ENCODE results near the gene PCSK9. TPM values are rescaled to one million over a fixed set of nuclear protein-coding genes. Genes with fewer than 3 reads are reported as not detected.

The PCSK9 gene
- total and polyA plus RNA-seq, 11 donors = 0.04 to 0.45 TPM; not detected in 9

GRCh38 chr1:55078470-55078869 lies 39.1 kb downstream of the PCSK9 start:
- peaks cover 0 to 10% (median 2%) of the 10 kb centered on the region in 12 donors for H3K4me1 ChIP-seq
- H3K36me3 ChIP-seq = peaks cover 0 to 100% (median 100%) of the 10 kb centered on the region in 9 donors
- DNase-seq (no peak), ATAC-seq (no peak)
- H3K27ac ChIP-seq = no peak overlapping the region
- no peak overlapping the region for H3K4me3 ChIP-seq
- no peaks in the 10 kb centered on the region for H3K9me3 ChIP-seq
- intact Hi-C loops (cut with DNase I) = no loop called here
- no peaks in the 10 kb centered on the region for H3K27me3 ChIP-seq
- TF ChIP-seq CTCF (IDR thresholded peaks at IDR 0.05) (no peak), POLR2A (IDR thresholded peaks at IDR 0.05) (no peak)
- WGBS, 4 donors = 79 to 88% (median 87%) methylated on average over 3 of the region's 3 CpGs

- WGBS, 4 donors = 96 to 98% (median 97%) methylated on average over 7 of the region's 7 CpGs
- no peak for DNase-seq
- H3K27me3 ChIP-seq = no peaks in the 10 kb centered on the region
- no peak for TF ChIP-seq POLR2A (IDR thresholded peaks at IDR 0.05)
- no peak for TF ChIP-seq CTCF (IDR thresholded peaks at IDR 0.05)
- H3K9me3 ChIP-seq = no peaks in the 10 kb centered on the region
- intact Hi-C loops (cut with DNase I) = no loop called here
- peaks cover 0 to 100% (median 100%) of the 10 kb centered on the region in 9 donors for H3K36me3 ChIP-seq
- no peak overlapping the region for H3K27ac ChIP-seq
- H3K4me1 ChIP-seq = peaks cover 0 to 10% (median 2%) of the 10 kb centered on the region in 12 donors
- ATAC-seq = peak in 1 of 4 donors; percentile 57
- no peak overlapping the region for H3K4me3 ChIP-seq
Measured at GRCh38 chr1:55079651-55080050, 40.3 kb downstream of the PCSK9 start.

GRCh38 chr1:55081188-55081904 lies 42.0 kb downstream of the PCSK9 start:
- ATAC-seq (peak in 3 of 4 donors; percentile 48 to 56 (median 51)), DNase-seq (no peak)
- H3K27me3 ChIP-seq = no peaks in the 10 kb centered on the region
- H3K36me3 ChIP-seq = peaks cover 0 to 100% (median 100%) of the 10 kb centered on the region in 9 donors
- H3K4me3 ChIP-seq = no peak overlapping the region
- 45 to 53% (median 48%) methylated on average over 9 of the region's 9 CpGs for WGBS, 4 donors
- no peak overlapping the region for H3K27ac ChIP-seq
- no peaks in the 10 kb centered on the region for H3K9me3 ChIP-seq
- peaks cover 0 to 10% (median 2%) of the 10 kb centered on the region in 12 donors for H3K4me1 ChIP-seq
- TF ChIP-seq POLR2A (IDR thresholded peaks at IDR 0.05) (no peak), CTCF (IDR thresholded peaks at IDR 0.05) (no peak)
- intact Hi-C loops (cut with DNase I) = no loop called here

- ATAC-seq (no peak), DNase-seq (no peak)
- 48 to 55% (median 50%) methylated on average over 2 of the region's 2 CpGs for WGBS, 4 donors
- Histone ChIP-seq H3K27ac (no peak overlapping the region), H3K4me1 (peaks cover 0 to 10% (median 2%) of the 10 kb centered on the region in 12 donors), H3K36me3 (peaks cover 0 to 100% (median 100%) of the 10 kb centered on the region in 9 donors), H3K4me3 (no peak overlapping the region), H3K9me3 (no peaks in the 10 kb centered on the region), H3K27me3 (no peaks in the 10 kb centered on the region)
- no peak for TF ChIP-seq CTCF (IDR thresholded peaks at IDR 0.05)
- no peak for TF ChIP-seq POLR2A (IDR thresholded peaks at IDR 0.05)
- intact Hi-C loops (cut with DNase I) = no loop called here
Measured at GRCh38 chr1:55081905-55082296, 42.6 kb downstream of the PCSK9 start.

Measured in heart left ventricle (tissue), 16 donors.